HL-60/S4 treated with retinoic acid at 250 ng/mL for 4 days and 3 days (cell line): Measurements from ENCODE around the gene KRT17.

Experiments used
- in situ Hi-C: fragments of 300-500 bp; cut with MboI; formaldehyde crosslinking; loops from 2 replicates; pipeline ENCODE4 v1.7.0; 2022; ENCODE audit warnings: low sequenced_read_pairs

KRT17 gene

DNA sequence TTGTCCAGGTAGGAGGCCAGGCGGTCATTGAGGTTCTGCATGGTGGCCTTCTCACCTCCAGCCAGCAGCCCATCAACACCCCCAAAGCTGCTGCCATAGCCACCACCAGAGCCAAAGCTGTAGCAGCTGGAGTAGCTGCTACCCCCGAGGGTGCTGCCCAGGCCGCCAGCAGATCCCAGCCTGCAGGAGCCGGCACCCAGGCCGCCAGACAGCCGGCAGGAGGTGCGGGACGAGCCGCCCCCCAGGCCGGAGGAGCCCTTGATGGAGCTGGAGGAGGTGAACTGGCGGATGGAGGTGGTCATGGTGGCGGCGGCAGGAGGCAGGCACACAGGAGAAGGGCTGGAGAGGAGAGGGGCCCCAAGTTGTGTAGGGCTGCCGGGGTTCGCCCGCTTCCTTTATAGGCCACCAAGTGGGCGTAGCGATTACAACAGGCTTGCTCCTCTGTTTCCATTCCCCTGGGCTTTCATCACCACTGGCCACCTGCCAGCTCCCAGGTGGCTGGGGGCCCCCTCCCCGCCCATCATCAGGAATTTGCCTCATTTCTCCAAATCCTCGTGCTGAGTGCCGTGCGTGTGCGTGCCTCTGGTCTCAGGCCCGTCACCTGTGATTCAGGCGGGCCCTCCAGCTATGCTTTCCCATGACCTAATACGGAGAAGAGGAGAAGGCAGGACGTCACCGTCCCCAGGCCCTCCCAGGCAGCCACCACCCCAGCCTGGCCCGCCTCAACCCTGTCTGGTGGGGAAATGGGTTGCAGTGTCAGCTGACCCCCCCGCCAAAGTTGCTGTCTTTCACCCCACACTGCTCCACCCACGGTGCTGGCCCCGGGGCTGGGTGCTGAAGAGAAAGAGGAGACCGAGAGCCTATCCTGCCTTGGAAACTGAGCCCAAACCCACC, at the start of gene KRT17:
Gene KRT17 (minus strand): TSS at position 368 of the 894 bp plus-strand sequence. CDS start 66 bp downstream, at position 302.
- in situ Hi-C loops, result no loop called here

DNA sequence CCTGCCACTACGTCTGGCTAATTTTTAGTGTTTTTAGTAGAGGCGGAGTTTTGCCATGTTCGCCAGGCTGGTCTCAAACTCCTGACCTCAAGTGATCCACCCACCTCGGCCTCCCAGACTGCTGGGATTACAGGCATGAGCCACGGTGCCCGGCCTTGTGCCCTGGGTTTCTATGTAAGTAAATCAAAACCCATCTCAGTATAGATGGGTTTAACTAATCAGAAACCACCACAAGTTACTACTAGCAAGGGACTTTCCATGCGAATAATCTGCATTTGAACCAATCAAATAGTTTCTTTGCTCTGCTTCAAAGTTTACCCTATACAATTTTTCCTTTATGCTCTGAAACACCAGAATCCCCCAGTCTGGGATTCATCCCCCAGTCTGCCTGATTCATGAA, 47.8 kb upstream of the KRT17 start:
- in situ Hi-C loops, result loop anchor here (25.0 kb wide), 1 partner anchor 760 kb away; no protein-coding TSS in a partner anchor

DNA sequence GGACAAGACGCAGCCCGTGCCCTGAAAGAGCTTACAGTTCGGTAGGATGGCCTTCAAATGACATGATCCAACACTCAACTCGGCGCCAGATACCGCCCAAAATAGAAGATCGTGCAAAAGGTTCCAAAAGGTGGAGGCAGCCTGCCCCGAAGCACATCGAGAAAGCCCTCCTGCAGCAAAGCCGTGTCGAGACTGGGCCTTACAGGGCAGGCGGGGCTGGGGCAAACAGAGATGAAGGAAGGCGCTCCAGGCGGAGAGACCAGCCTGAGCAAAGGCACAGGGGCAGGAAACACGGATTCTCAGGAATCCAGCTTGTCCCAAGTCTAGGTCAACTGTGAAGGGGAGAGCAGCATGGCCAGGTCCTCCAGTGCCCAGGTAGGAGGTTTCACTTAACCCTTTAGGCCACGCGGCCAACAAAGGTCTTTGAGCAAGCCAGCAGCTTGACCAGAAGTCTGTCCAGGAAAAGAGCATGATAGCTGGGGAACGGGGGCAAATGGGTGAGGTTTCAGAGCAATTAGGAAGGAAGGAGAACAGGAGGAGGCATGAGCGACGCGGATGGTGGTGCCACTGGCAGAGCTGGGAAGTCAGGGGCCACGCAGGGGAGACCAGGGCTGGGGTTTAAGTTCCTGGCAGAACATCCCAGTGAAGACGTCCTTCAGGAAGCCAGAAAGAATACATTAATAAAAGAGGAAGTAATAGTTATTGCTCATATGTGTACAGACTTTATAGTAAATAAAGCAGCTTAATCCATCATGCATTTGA, 43.1 kb upstream of the KRT17 start:
- in situ Hi-C loops, result loop anchor here (25.0 kb wide), 1 partner anchor 755 kb away; no protein-coding TSS in a partner anchor

DNA sequence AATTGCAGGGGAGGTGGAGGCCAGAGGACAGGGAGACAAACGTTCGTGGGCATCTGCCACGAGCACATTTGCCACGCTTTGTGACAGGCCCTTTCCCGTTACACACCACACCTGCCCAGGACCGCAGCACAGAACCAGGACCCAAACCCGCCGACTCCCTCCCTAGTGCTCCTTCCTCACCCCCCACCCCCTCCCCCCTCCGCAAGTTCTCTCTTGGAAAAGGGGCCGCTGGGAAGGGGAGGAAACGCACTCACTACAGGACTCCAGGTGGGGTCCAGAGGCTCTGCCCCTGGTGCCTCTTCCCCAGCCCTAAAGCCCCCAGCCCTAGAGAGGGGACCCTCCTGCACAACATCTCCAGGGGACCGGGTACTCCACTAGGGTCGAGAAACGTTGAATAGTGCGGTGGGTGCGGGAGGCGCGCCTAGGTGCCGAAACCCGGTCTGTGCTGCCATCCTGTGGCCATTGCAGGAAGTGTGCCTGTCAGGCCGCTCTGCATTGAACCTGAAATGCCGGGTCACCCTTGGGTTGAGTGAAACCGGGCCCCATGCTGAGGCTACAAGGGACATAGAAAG, 42.4 kb upstream of the KRT17 start:
- in situ Hi-C loops, result loop anchor here (25.0 kb wide), 1 partner anchor 754 kb away; no protein-coding TSS in a partner anchor

DNA sequence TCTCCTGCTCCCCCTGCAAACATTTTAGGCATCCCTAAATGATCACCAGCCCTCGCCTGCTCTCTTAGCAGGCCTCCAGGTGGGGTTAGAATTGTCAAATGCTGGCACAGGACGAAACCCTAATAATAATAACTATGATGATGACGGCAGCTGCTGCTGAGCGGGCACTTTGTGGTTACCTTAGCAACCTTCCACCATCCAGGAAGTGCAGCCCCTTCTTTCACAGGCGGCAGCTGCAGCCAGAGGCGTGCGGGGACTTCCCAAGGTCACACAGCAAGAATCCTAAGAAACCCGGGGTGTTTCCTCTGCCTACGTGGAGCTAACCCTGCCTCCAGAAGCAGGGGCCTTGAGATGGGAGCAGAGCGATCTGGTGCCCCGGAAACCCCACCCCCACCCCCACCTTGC, 41.9 kb upstream of the KRT17 start:
- in situ Hi-C loops, result loop anchor here (25.0 kb wide), 1 partner anchor 754 kb away; no protein-coding TSS in a partner anchor

DNA sequence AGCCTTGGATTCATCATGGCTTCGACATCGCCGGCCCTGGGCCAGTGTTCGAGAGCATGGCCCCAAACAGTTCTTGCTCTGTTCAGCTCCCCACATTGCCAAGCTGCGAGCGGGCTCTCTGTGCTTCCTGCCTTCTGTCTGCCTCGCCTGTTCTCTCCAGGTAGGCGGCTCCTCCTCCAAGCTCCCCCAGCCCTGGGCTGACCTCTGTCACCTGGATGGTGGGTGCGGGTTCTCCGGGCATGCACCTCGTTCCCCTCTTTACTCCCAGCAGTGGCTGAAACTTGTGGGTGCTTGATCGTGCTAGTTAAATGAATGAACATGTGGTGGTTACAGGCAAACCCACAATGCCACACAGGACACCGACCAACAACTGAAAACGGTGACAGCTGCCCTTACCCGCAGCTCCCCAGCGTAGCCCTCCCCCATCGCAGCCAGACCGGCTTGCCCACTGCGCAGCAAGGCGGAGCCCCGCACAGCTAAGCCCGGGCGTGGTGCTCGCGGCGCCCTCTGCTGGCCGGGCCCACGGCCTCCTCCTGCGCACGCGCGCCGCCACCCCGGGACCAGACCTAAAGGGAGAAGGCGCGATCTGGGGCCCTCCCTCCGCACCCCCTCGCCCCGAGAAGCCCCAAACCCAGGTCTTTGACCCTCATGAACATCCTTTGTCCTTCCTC, 41.3 kb upstream of the KRT17 start:
- in situ Hi-C loops, result loop anchor here (25.0 kb wide), 1 partner anchor 753 kb away; no protein-coding TSS in a partner anchor

DNA sequence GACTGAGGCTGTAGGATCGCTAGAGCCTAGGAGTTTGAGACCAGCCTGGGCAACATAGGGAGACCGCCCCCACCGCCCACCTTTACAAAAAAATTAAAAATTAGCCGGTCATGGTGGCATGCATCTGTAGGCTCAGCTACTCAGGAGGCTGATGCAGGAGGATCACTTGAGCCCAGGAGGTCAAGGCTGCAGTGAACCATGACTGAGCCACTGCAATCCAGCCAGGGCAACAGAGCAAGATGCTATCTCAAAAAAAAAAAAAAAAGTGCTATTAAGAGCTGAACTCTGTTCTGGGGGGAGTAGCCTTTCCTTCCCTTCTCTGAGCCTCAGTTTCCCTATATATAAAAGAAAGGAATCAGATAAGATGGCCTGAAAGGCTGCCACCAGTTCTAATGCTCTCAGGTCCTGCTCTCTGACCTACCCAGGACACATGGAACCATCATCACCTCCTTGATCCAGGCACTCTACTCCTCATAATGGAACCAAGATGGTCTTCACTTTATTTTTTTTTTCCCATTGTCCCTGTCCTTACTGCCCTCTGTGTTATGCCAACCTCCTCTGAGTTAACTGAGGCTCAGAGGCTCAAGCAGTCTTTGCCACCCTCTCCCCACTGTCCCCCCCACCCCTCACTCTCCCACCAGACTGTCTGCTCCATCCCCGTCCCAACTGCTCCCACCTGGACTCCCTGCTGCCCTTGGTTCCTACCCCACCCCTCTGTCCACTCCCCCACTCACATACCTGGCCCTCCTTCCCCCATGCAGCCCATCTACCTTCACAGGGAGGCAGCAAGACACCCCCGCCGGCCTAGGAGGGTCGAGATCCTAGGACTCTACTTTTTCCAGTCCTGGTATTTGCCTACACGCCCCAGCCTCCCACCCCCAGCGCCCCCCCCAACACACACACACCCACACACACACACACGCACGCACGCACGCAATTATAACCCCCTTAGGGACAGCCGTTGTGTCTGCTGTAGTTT, 40.5 kb upstream of the KRT17 start:
- in situ Hi-C loops, result loop anchor here (25.0 kb wide), 1 partner anchor 753 kb away; no protein-coding TSS in a partner anchor

DNA sequence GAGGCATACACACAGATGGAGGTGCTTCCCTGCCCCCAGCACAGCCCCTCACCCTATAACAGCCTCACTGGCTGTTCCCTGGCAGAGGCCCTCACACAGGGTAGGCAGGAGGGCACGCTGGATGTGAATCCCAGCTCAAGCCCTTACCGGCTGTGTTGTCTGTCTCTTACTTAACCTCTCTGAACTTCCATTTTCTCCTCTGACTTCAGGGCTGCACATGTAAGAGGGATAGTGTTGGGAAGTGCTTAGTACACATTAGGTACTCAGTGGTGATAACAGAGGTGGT, 39.7 kb upstream of the KRT17 start:
- in situ Hi-C loops, result loop anchor here (25.0 kb wide), 1 partner anchor 752 kb away; no protein-coding TSS in a partner anchor

DNA sequence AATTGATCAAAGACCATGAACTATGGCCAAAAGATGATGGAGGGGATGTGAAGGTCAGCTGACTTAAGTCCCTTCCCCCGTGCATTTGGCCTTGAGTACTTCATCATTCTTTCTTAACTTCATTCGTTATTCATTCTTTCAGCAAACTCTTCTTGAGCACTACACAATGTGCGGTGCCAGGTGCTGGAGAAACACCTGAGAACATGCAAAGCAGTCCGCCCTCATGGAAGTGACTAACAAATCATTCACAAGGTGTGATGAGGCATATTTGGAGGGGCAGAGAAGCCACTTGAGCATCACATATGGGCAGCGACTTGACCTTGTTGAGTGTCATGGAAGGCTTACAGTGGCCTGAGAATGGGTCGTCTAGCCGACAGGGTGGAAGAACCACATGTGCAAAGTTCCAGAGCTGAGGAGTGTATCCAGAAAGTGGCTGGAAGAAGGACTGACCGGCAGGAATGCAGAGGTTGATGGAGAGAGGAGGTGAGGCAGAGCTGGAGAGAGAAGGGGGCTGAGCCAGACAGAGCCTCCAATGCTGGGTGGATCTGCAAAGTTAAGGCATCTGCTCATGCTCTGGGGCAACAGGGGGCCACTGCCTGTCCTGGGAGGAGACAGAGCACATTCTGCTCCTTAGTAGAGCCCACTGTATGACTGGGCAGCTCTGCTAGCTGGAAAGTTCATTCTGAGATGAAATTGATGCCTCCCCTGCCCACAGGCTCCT, 39.2 kb upstream of the KRT17 start:
- in situ Hi-C loops, result loop anchor here (25.0 kb wide), 1 partner anchor 751 kb away; no protein-coding TSS in a partner anchor

DNA sequence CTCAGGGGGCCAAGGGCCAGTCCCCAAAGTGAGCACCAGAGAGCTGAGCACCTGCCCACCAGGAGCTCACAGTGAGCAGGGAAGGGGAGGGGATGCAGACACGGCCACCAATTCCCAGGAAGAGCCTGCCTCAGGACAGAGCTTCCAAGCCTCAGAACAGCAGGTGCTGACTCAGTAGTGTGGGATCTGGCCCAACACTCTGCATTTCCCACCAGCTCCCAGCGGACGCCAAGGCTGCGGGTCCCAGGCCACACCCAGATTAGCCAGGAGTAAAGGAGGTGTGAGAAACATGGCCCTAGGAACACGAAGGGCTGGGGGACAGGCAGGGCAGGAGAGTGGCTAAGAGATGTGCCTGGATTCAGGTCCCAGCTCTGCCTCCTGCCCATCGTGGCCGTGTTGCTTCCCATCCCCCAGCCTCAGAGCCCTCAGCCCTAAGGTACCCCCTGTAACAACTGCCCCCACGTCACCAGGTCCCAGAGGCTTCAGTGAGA, 35.9 kb upstream of the KRT17 start:
- in situ Hi-C loops, result loop anchor here (25.0 kb wide), 1 partner anchor 748 kb away; no protein-coding TSS in a partner anchor

DNA sequence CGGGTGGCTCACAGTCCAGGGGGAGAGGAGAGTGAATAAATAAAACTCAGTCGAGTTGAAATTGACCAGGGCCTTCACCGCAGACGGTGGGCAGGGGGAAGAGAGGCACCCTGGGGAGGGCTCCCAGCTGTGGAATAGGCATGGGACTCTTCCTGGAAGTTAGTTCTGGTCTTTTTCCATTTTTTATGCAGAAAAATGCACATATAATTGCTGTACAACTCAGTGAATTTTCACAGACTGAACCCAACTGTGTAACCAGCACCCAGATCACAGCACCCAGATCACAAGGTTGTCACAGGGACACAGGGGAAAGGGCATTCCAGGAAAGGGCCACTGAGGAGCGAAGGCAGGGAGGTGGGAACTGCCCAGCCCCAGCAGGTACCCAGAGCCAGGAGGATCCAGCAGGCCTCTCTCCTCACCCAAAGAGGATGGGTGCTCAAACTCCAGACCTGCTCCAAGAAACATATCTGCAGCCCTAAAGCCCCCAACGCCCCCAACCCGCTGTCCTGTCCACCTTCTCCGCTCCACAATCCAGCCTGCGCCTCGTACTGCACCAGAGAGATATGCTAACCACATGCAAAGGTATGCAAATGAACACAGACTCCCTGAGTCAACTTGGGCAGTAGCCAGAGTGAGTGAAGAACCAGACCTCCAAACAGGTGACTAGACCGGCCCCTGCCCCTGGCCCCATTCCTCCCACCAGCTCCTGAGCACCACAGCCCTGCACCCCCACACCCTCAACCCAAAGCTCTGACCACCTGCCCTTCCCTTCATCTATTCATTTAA, 35.2 kb upstream of the KRT17 start:
- in situ Hi-C loops, result loop anchor here (25.0 kb wide), 1 partner anchor 747 kb away; no protein-coding TSS in a partner anchor

DNA sequence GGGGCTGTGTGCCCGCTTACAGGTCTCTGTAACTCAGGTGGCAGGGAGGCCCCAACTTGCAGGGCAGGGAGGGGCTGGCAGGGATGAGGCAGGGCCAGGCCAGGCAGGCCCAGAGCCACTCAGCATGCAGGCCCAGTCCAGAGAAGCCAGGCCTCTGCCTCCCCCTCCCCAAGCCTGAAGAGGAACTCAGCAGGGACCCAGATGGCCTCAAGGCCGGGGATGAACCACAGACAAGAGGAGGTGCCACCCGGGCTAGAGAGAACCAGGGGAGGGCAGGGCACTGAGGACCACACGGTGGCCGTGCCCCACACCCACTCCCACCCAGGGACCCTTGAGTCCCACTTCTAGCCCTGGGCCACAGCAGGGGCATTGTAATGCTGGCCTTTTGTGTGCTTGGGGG, 34.5 kb upstream of the KRT17 start:
- in situ Hi-C loops, result loop anchor here (25.0 kb wide), 1 partner anchor 747 kb away; no protein-coding TSS in a partner anchor

DNA sequence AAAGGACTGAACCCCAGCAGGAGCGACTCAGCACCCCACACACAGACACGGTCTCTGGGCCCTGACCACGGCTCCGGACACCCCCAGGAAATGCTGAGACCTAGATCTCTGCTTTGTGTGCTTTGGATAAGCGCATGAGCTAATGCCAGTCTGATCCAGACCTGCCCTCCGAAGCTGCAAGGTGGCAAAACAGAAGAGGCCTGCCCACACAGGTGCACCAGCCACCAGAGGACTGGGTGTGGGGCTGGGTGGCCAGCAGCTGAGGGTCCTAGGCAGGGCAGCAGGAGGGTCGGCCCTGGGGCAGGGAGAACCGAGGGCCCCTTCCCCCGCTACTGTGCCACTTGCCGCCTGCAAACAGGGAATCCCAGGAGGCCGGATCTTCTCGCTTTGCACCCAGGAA, 33.6 kb upstream of the KRT17 start:
- in situ Hi-C loops, result loop anchor here (25.0 kb wide), 1 partner anchor 746 kb away; no protein-coding TSS in a partner anchor

DNA sequence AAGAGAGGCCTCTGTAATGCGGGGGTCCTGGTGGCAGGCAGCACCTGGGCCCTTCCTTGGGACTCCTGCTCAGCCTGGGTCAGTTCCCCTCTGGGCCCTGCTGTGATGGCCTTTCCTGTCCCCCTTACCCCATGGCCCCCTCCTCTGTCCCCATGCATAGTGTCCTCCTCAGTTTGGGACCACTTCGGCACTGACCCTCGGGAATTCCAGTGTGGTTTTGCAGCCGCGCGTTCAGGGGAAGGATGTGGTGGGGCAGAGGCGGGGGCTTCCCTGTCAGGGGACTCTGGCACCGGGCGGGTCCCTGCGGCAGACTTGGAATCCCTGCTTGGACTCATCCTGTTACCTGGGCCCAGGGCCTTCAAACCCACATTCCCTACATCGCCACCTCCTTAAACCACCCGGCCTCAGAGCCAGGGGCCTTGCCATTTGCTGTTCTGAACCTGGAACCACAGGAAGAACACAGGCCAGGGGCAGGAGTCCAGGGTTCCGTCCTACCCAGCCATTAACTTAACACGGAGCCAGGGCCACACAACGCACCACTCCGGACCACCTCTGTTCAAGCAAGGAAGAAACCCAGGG, 32.9 kb upstream of the KRT17 start:
- in situ Hi-C loops, result loop anchor here (25.0 kb wide), 1 partner anchor 745 kb away; no protein-coding TSS in a partner anchor

DNA sequence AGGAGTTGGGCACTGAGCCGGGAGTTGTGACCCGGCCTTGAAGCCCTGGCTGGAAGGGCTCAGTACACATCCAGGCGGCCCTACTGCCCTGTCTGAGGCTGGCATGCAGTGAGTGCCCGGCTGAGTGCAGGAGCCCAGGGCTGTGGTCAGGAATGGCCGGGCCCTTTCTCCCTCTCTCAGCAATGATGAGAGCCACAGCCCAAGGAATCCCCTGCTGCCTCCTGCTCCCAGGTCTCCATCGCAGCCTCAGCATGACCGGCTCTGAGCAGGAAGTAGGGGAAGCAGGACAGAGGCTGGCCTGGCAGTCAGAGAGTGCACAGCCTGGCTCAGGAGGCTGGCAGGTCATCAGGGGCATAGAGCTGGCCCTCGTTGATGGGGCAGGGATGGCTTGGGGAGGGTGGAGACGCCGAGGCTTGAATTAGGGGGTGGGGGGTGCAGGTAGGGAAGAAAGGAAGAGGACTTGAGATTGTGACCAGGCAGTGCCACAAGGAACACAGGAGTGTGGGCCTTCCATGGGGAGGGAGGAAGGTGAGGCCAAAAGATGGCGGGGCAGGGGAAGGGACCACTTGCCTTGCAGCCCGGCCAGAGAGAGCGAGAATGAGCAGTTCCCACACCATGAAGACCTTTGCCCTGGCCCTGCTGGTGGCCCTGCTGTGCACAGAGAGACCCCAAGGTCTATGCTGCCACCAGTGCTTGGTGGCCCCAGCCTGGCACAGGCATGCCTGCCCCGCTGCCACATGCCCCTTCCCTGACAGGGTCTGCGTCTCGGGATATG, 32.1 kb upstream of the KRT17 start:
- in situ Hi-C loops, result loop anchor here (25.0 kb wide), 1 partner anchor 744 kb away; no protein-coding TSS in a partner anchor

DNA sequence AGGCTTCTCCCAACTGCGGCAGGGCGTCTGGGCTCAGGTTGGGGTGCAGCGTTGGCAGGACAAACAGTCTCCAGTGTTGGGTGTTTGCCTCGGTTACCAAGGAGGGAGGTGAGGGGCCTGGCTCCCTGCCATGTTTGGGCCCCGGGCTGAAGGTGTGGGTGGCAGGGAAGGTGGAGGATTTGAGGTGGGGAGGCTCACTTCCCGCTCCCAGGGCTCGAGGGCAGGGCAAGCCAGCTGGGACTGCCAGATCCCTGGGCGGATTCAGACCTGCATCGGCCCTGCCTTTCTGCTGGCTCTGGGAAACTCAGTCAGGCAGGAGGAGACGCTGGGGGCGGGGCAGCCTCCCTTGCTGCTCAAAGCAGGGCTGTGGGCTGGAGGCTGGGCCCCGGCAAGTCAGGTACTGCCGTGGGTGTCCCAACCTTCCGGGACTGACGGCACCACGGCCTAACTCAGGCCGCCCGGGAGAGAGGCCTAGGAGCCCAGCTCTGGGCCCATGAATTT, 31.3 kb upstream of the KRT17 start:
- in situ Hi-C loops, result loop anchor here (25.0 kb wide), 1 partner anchor 743 kb away; no protein-coding TSS in a partner anchor
